MM.1S (cell line): ENCODE results near the gene TMEM156.

Experiments
- DNase-seq: peaks from one replicate; pipeline ENCODE4 v3.0.0-alpha.2; 2015
- H2AFZ ChIP-seq: fragments of 300-600 bp; sonication (generic); 2 replicates; pipeline ENCODE4 v1.6.0; 2016; ENCODE audit warnings: antibody characterized with exemption, low read length
- H3F3A ChIP-seq: fragments of 300-600 bp; sonication (generic); 2 replicates; pipeline ENCODE4 v1.6.1; 2016; ENCODE audit warnings: mild to moderate bottlenecking, antibody characterized with exemption, low read length, moderate library complexity, mixed read lengths; ENCODE audit not compliant: insufficient read depth
- H3K27ac ChIP-seq: fragments of 300-600 bp; sonication (generic); 2 replicates; pipeline ENCODE4 v1.5.1; 2016; ENCODE audit warnings: mild to moderate bottlenecking, low read length
- H3K27me3 ChIP-seq: fragments of 300-600 bp; sonication (generic); replicated peaks from 2 replicates; pipeline ENCODE4 v1.6.0; 2016; ENCODE audit warnings: low read length; ENCODE audit not compliant: insufficient read depth
- H3K36me3 ChIP-seq: fragments of 300-600 bp; sonication (generic); replicated peaks from 2 replicates; pipeline ENCODE4 v1.6.1; 2016; ENCODE audit warnings: mild to moderate bottlenecking, low read length, mixed read lengths; ENCODE audit not compliant: insufficient read depth
- H3K4me1 ChIP-seq: fragments of 300-600 bp; sonication (generic); 2 replicates; pipeline ENCODE4 v1.6.1; 2016; ENCODE audit warnings: low read length, mixed read lengths
- H3K4me2 ChIP-seq: fragments of 300-600 bp; sonication (generic); 2 replicates; pipeline ENCODE4 v1.6.0; 2016; ENCODE audit warnings: low read depth, low read length
- H3K4me3 ChIP-seq: fragments of 300-600 bp; sonication (generic); 2 replicates; pipeline ENCODE4 v1.5.1; 2016; ENCODE audit warnings: low read length, mixed read lengths
- H3K79me2 ChIP-seq: fragments of 300-600 bp; sonication (generic); 2 replicates; pipeline ENCODE4 v1.6.1; 2016; ENCODE audit warnings: mixed run types, low read length, mixed read lengths
- H3K9ac ChIP-seq: fragments of 300-600 bp; sonication (generic); 2 replicates; pipeline ENCODE4 v1.6.1; 2016; ENCODE audit warnings: low read length, mixed read lengths
- H3K9me2 ChIP-seq: fragments of 300-600 bp; sonication (generic); replicated peaks from 2 replicates; pipeline ENCODE4 v1.6.1; 2016; ENCODE audit warnings: mild to moderate bottlenecking, low read length, mixed read lengths; ENCODE audit not compliant: insufficient read depth
- H3K9me3 ChIP-seq: fragments of 300-600 bp; sonication (generic); replicated peaks from 2 replicates; pipeline ENCODE4 v1.6.1; 2016; ENCODE audit warnings: mild to moderate bottlenecking, low read length, mixed read lengths; ENCODE audit not compliant: insufficient read depth
- H4K20me1 ChIP-seq: fragments of 300-600 bp; sonication (generic); 2 replicates; pipeline ENCODE4 v1.6.1; 2016; ENCODE audit warnings: mild to moderate bottlenecking, low read length, moderate library complexity, mixed read lengths; ENCODE audit not compliant: insufficient read depth
- EZH2 ChIP-seq: fragments of 300-600 bp; sonication (generic); optimal IDR thresholded peaks from 2 replicates; pipeline ENCODE3; 2017; ENCODE audit warnings: low read depth, mild to moderate bottlenecking, antibody characterized with exemption, low read length, mixed read lengths
- EZH2phosphoT487 ChIP-seq: fragments of 300-600 bp; sonication (generic); IDR thresholded peaks from 2 replicates; pipeline ENCODE4 v1.6.1; 2018; ENCODE audit warnings: antibody characterized with exemption, low read length
- TF ChIP-seq, protein P1 (sequence below): fragments of 300-600 bp; sonication (generic); IDR thresholded peaks from 2 replicates; pipeline ENCODE4 v1.5.1; 2016; ENCODE audit warnings: antibody characterized with exemption, low read length, mixed read lengths

The TMEM156 gene

GRCh38 chr4:39067451-39067850, 35.2 kb upstream of the TMEM156 start:
- no peak overlapping the region for H2AFZ ChIP-seq
- H3K9me2 ChIP-seq, result no peaks in the 10 kb centered on the region
- H3K79me2 ChIP-seq, result peaks cover 14% of the 10 kb centered on the region
- H3K27me3 ChIP-seq, result no peaks in the 10 kb centered on the region
- H3K9me3 ChIP-seq, result no peaks in the 10 kb centered on the region
- H3K9ac ChIP-seq, result no peak overlapping the region
- TF ChIP-seq EZH2phosphoT487, result no peak
- TF ChIP-seq, protein P1, sequence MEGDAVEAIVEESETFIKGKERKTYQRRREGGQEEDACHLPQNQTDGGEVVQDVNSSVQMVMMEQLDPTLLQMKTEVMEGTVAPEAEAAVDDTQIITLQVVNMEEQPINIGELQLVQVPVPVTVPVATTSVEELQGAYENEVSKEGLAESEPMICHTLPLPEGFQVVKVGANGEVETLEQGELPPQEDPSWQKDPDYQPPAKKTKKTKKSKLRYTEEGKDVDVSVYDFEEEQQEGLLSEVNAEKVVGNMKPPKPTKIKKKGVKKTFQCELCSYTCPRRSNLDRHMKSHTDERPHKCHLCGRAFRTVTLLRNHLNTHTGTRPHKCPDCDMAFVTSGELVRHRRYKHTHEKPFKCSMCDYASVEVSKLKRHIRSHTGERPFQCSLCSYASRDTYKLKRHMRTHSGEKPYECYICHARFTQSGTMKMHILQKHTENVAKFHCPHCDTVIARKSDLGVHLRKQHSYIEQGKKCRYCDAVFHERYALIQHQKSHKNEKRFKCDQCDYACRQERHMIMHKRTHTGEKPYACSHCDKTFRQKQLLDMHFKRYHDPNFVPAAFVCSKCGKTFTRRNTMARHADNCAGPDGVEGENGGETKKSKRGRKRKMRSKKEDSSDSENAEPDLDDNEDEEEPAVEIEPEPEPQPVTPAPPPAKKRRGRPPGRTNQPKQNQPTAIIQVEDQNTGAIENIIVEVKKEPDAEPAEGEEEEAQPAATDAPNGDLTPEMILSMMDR, result no peak
- no peak for TF ChIP-seq EZH2
- H3K4me3 ChIP-seq, result no peak overlapping the region
- H3K27ac ChIP-seq, result no peak overlapping the region
- DNase-seq, result no peak
- no peaks in the 10 kb centered on the region for H3K4me1 ChIP-seq
- H4K20me1 ChIP-seq, result no peaks in the 10 kb centered on the region
- H3K4me2 ChIP-seq, result no peak overlapping the region
- H3F3A ChIP-seq, result no peaks in the 10 kb centered on the region
- H3K36me3 ChIP-seq, result no peaks in the 10 kb centered on the region

DNA sequence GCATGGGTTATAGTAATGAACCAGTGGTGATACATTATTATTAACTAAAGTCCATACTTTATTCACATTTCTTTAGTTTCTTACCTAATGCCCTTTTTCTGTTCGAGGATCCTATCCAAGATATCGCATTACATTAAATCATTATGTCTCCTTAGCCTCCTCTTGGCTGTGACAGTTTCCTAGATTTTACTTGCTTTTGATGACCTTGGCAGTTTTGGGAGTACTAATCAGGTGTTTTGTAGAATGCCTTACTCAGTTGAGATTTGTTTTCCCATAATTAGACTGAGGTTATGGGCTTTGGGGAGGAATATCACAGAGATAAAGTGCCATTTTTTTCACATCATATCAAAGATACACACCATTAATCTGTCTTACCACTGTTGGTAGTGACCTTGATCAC, 34.8 kb upstream of the TMEM156 start:
- H3K9me2 ChIP-seq, result no peaks in the 10 kb centered on the region
- H2AFZ ChIP-seq, result no peak overlapping the region
- no peaks in the 10 kb centered on the region for H3F3A ChIP-seq
- no peaks in the 10 kb centered on the region for H3K9me3 ChIP-seq
- no peaks in the 10 kb centered on the region for H3K36me3 ChIP-seq
- H4K20me1 ChIP-seq, result no peaks in the 10 kb centered on the region
- H3K27me3 ChIP-seq, result no peaks in the 10 kb centered on the region
- TF ChIP-seq EZH2phosphoT487 (no peak), EZH2 (no peak)
- TF ChIP-seq, protein P1, result no peak
- H3K27ac ChIP-seq, result no peak overlapping the region
- H3K79me2 ChIP-seq, result peaks cover 18% of the 10 kb centered on the region
- H3K4me2 ChIP-seq, result no peak overlapping the region
- H3K9ac ChIP-seq, result no peak overlapping the region
- H3K4me3 ChIP-seq, result no peak overlapping the region
- no peaks in the 10 kb centered on the region for H3K4me1 ChIP-seq
- DNase-seq, result no peak

- Histone ChIP-seq H3K4me1 (no peaks in the 10 kb centered on the region), H3K27ac (no peak overlapping the region), H3K9me3 (no peaks in the 10 kb centered on the region), H3F3A (no peaks in the 10 kb centered on the region), H3K4me3 (no peak overlapping the region), H3K4me2 (no peak overlapping the region), H3K27me3 (no peaks in the 10 kb centered on the region), H3K9ac (no peak overlapping the region), H3K79me2 (peaks cover 24% of the 10 kb centered on the region), H3K36me3 (no peaks in the 10 kb centered on the region), H3K9me2 (no peaks in the 10 kb centered on the region), H2AFZ (no peak overlapping the region), H4K20me1 (no peaks in the 10 kb centered on the region)
- DNase-seq, result no peak
- TF ChIP-seq EZH2phosphoT487, result no peak
These were observed 34.2 kb upstream of the TMEM156 start for GRCh38 chr4:39066371-39066770.

GRCh38 chr4:39063430-39063829, 31.2 kb upstream of the TMEM156 start:
- TF ChIP-seq, protein P1, result no peak
- no peak for TF ChIP-seq EZH2phosphoT487
- TF ChIP-seq EZH2, result no peak
- H4K20me1 ChIP-seq, result no peaks in the 10 kb centered on the region
- no peaks in the 10 kb centered on the region for H3K9me2 ChIP-seq
- H3K27ac ChIP-seq, result no peak overlapping the region
- H3K9ac ChIP-seq, result no peak overlapping the region
- H2AFZ ChIP-seq, result no peak overlapping the region
- no peaks in the 10 kb centered on the region for H3F3A ChIP-seq
- no peaks in the 10 kb centered on the region for H3K9me3 ChIP-seq
- no peaks in the 10 kb centered on the region for H3K36me3 ChIP-seq
- DNase-seq, result no peak
- H3K4me1 ChIP-seq, result no peaks in the 10 kb centered on the region
- no peak overlapping the region for H3K4me2 ChIP-seq
- H3K27me3 ChIP-seq, result no peaks in the 10 kb centered on the region
- H3K4me3 ChIP-seq, result no peak overlapping the region
- H3K79me2 ChIP-seq, result peaks cover 33% of the 10 kb centered on the region
